Esophagus muscularis mucosa (tissue), 3 donors: ENCODE results near the gene FAM241A.

Experiments
- CTCF ChIP-seq, 3 experiments: fragments of 200-600 bp in 2 of 3; fragments of 450-650 bp in 1 of 3; sonication (generic) in 2 of 3; IDR thresholded peaks; one replicate each; pipeline ENCODE4 v1.5.1; 2017 to 2019; ENCODE audit warnings: antibody characterized with exemption in 3 of 3, mild to moderate bottlenecking in 2 of 3, moderate library complexity in 1 of 3
- POLR2A ChIP-seq: fragments of 450-650 bp; IDR thresholded peaks from one replicate; pipeline ENCODE4 v1.6.1; 2017; ENCODE audit warnings: antibody characterized with exemption, moderate library complexity, mild to moderate bottlenecking, low read depth

GRCh38 chr4:112219826-112220366 lies 74.6 kb downstream of the FAM241A start:
- TF ChIP-seq POLR2A: no peak
- no peak for TF ChIP-seq CTCF (IDR thresholded peaks at IDR 0.05)
